Activated T-helper 1 cell treated with anti-CD3 and anti-CD28 coated beads, Interleukin-12 subunit alpha, Interleukin-12 subunit beta, Interleukin-2, Interleukin-4 antibody, amounts not matched to agents 30 ng/mL and 10 ng/mL and 1 ng/mL, durations not matched to agents 14 hours and 24 hours and 36 hours (primary cell): ENCODE results near the gene ESRRG. TPM values are rescaled to one million over a fixed set of nuclear protein-coding genes. Genes with fewer than 3 reads are reported as not detected.

Experiments used
- DNase-seq: peaks from one replicate; pipeline ENCODE4 v3.0.0; 2021; ENCODE audit warnings: low spot score
- H3K27ac Mint-ChIP-seq: one replicate; pipeline ENCODE4 v1.8.0; 2021; ENCODE audit warnings: mild to moderate bottlenecking, mixed read lengths
- H3K27me3 Mint-ChIP-seq: one replicate; pipeline ENCODE4 v1.8.0; 2022; ENCODE audit warnings: mild to moderate bottlenecking, moderate library complexity, mixed read lengths; ENCODE audit not compliant: insufficient read depth
- H3K36me3 Mint-ChIP-seq: one replicate; pipeline ENCODE4 v1.8.0; 2021; ENCODE audit warnings: low read depth, mixed read lengths
- H3K4me1 Mint-ChIP-seq: one replicate; pipeline ENCODE4 v1.8.0; 2021; ENCODE audit warnings: low read depth, mixed read lengths
- H3K4me3 Mint-ChIP-seq: one replicate; pipeline ENCODE4 v1.8.0; 2021; ENCODE audit warnings: mild to moderate bottlenecking, moderate library complexity, mixed read lengths
- H3K9me3 Mint-ChIP-seq: one replicate; pipeline ENCODE4 v1.8.0; 2021; ENCODE audit warnings: mixed read lengths
- intact Hi-C: fragments of 100-400 bp; cut with micrococcal nuclease; formaldehyde crosslinking; loops from one replicate; pipeline ENCODE4 v1.15.1; 2024
- total RNA-seq: library from RNA; stranded (reverse); gene quantifications from 2 replicates; pipeline ENCODE4 v1.2.3, GENCODE V29; 2022

Gene ESRRG
- total RNA-seq, 1 donor from 2014 or later = not detected

- Mint-ChIP-seq H3K27me3 (no peaks in the 10 kb centered on the region), H3K36me3 (no peaks in the 10 kb centered on the region), H3K9me3 (peaks cover 4% of the 10 kb centered on the region), H3K4me1 (no peaks in the 10 kb centered on the region), H3K27ac (no peak overlapping the region), H3K4me3 (no peak overlapping the region)
- no peak for DNase-seq
- intact Hi-C loops = no loop called here
Measured at GRCh38 chr1:216485042-216485441, 238.2 kb downstream of the ESRRG start.

GRCh38 chr1:216483672-216484401 lies 239.4 kb downstream of the ESRRG start:
- intact Hi-C loops = no loop called here
- peaks cover 4% of the 10 kb centered on the region for H3K9me3 Mint-ChIP-seq
- H3K36me3 Mint-ChIP-seq = no peaks in the 10 kb centered on the region
- H3K27me3 Mint-ChIP-seq = no peaks in the 10 kb centered on the region
- DNase-seq = no peak
- H3K27ac Mint-ChIP-seq = no peak overlapping the region
- H3K4me3 Mint-ChIP-seq = no peak overlapping the region
- H3K4me1 Mint-ChIP-seq = no peaks in the 10 kb centered on the region

GRCh38 chr1:216482620-216483019 lies 240.6 kb downstream of the ESRRG start:
- H3K27ac Mint-ChIP-seq = no peak overlapping the region
- H3K27me3 Mint-ChIP-seq = no peaks in the 10 kb centered on the region
- intact Hi-C loops = no loop called here
- no peaks in the 10 kb centered on the region for H3K36me3 Mint-ChIP-seq
- H3K9me3 Mint-ChIP-seq = peaks cover 6% of the 10 kb centered on the region
- no peak for DNase-seq
- H3K4me1 Mint-ChIP-seq = no peaks in the 10 kb centered on the region
- no peak overlapping the region for H3K4me3 Mint-ChIP-seq

DNA sequence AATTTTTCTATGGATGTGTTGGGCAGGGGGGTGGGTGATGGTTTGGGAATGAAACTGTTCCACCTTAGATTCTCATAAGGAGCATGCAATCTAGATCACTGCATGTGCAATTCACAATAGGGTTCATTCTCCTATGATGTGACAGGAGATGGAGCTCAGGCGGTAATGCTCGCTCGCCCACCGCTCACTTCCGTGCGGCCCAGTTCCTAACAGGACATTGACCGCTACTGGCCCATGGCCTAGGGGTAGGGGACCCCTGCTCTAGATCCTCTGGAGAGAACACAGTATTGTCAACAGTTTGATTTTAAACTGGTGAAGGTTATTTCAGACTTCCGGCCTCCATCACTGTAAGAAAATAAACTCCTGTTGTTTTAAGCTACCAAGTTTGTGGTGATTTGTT lies 245.0 kb downstream of the ESRRG start:
- Mint-ChIP-seq H3K4me1 (no peaks in the 10 kb centered on the region), H3K27me3 (no peaks in the 10 kb centered on the region), H3K27ac (no peak overlapping the region), H3K4me3 (no peak overlapping the region), H3K9me3 (peaks cover 7% of the 10 kb centered on the region), H3K36me3 (no peaks in the 10 kb centered on the region)
- intact Hi-C loops = no loop called here
- DNase-seq = no peak

DNA sequence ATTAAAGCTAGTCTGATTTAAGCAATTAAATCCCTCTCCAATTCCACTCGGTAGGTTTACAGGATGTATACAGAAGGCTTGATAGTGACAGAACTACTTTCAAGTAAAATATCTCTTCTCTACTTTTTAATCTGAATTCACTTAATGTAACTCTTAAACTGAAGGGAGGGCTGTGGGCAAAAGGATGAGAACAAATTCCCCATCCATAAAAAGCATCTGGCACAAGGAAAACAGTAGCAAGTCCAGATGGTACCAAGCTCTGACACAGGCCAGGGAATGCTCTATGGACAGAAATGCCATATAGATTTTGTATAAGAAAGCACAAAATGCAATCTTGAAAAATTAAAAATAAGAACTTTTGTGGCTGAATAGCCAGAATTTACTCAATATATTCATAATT lies 246.9 kb downstream of the ESRRG start:
- Mint-ChIP-seq H3K27me3 (no peaks in the 10 kb centered on the region), H3K36me3 (no peaks in the 10 kb centered on the region), H3K9me3 (peaks cover 7% of the 10 kb centered on the region), H3K27ac (no peak overlapping the region), H3K4me3 (no peak overlapping the region), H3K4me1 (no peaks in the 10 kb centered on the region)
- no peak for DNase-seq
- intact Hi-C loops = no loop called here

DNA sequence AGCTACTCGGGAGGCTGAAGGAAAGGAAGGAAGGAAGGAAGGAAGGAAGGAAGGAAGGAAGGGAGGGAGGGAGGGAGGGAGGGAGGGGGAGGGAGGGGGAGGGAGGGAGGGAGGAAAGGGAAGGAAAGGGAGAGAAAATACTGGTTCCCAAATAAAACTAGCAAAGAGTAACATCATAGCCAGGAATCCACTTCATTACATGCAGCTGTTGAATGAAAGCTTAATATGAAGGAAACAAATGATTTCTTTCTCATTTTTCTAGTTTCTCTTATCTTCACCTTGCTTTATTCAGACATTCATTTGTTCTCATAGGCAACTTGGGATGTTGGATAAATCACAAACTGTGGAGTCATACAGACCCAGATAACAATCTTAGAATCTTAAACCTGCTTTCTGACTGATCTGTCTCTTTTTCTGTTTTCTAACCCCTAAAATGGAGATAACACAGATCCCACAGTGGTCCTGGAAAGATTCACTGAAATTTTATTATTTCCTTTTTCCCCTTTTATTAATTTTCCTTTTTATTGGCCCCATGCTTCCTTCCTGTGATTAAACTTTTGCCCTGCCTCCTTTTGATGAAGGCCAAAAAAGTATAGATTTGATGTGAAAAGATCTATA lies 247.5 kb downstream of the ESRRG start:
- no peaks in the 10 kb centered on the region for H3K27me3 Mint-ChIP-seq
- H3K4me1 Mint-ChIP-seq = no peaks in the 10 kb centered on the region
- no peak overlapping the region for H3K27ac Mint-ChIP-seq
- no peaks in the 10 kb centered on the region for H3K36me3 Mint-ChIP-seq
- H3K4me3 Mint-ChIP-seq = no peak overlapping the region
- DNase-seq = no peak
- intact Hi-C loops = no loop called here
- peaks cover 7% of the 10 kb centered on the region for H3K9me3 Mint-ChIP-seq

DNA sequence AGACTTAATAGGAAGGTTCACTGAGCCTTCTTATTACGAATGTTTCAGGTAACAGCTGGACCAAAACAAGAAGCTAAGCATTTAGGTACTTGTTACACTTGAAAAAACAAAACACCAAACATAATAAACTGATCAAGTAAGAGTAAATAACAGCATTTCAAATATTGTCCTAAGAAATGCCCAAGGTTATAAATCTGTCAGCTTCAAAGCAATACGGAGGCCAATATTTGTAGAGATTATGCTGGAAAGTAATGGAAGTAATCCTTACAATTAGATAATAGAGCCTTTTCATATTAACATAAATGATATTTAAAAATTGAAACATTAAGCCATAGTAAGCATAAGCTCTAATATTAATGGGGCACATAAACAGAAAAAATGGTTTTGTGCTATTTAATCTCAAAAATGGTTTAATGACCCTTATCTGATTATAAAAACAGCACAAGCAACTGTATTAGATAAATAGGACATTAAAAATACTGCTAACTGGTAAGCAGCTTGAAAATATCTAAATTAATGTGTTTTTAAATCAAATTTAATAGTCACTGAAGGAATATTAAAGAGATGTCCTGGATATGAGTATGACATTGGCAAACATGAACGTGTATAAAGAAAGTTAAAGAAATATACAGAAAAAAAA lies 256.9 kb downstream of the ESRRG start:
- H3K4me1 Mint-ChIP-seq = no peaks in the 10 kb centered on the region
- DNase-seq = no peak
- intact Hi-C loops = no loop called here
- no peaks in the 10 kb centered on the region for H3K27me3 Mint-ChIP-seq
- H3K4me3 Mint-ChIP-seq = no peak overlapping the region
- H3K27ac Mint-ChIP-seq = no peak overlapping the region
- H3K9me3 Mint-ChIP-seq = peaks cover 2% of the 10 kb centered on the region
- no peaks in the 10 kb centered on the region for H3K36me3 Mint-ChIP-seq

- no peaks in the 10 kb centered on the region for H3K27me3 Mint-ChIP-seq
- intact Hi-C loops = no loop called here
- H3K4me1 Mint-ChIP-seq = no peaks in the 10 kb centered on the region
- no peak for DNase-seq
- H3K36me3 Mint-ChIP-seq = no peaks in the 10 kb centered on the region
- no peak overlapping the region for H3K27ac Mint-ChIP-seq
- no peak overlapping the region for H3K4me3 Mint-ChIP-seq
- peaks cover 2% of the 10 kb centered on the region for H3K9me3 Mint-ChIP-seq
Measured at GRCh38 chr1:216464489-216464888, 258.7 kb downstream of the ESRRG start.

DNA sequence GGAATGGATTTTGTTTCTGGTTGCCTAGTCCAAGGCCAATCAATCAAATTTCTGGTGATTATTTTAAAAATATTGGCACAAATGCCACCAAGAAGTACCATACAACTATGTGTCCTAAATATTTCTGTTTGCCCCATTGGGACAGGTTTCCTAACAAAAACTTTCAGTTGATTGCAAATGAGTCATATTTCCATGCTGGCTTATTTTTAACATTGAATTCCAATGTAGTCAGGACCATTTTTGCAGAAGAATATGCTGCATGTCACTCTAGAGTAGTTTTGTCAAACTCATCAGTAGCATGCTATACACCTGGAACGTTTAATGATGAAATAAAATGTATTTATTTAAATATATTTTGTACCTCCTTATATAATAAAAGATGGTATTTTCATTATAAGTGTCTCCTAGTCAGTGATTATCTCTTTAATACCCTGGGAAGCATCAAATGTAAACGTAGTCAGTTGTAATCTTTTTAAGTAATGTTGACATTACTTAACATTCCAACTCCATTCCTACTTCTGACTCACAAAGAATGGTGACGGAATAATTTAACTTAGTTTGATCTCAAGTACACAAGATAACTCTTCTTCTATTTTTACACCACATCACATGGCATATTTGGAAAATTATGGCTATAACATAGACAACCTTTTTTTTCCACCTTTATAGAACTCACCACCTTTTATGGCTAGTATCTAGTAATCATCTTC lies 261.0 kb downstream of the ESRRG start:
- peaks cover 2% of the 10 kb centered on the region for H3K9me3 Mint-ChIP-seq

DNA sequence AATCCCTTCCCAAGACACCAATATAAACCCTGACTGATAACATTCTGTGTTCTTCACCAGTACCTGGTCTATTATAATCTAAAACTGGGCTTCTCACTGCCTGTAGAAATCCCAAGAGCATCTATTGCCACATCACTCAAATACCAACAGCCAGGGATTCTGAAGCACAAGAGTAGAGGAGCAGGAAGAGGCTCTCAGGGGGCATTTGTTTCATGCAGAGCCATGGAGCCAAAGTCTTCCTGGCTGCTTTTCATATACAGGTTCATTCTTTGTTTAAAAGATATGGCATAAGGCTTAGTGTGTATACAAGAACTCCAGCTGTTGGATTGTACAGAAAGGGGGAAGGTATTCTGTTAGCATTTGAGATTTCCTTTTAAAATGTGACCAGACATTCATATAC lies 261.8 kb downstream of the ESRRG start:
- no peaks in the 10 kb centered on the region for H3K36me3 Mint-ChIP-seq
- no peaks in the 10 kb centered on the region for H3K9me3 Mint-ChIP-seq
- no peaks in the 10 kb centered on the region for H3K27me3 Mint-ChIP-seq
- no peak for DNase-seq
- intact Hi-C loops = no loop called here
- no peaks in the 10 kb centered on the region for H3K4me1 Mint-ChIP-seq
- no peak overlapping the region for H3K4me3 Mint-ChIP-seq
- no peak overlapping the region for H3K27ac Mint-ChIP-seq

More for the DNA sequence above, 261.0 kb downstream of the ESRRG start:
- DNase-seq = no peak
- intact Hi-C loops = no loop called here
- Mint-ChIP-seq H3K4me1 (no peaks in the 10 kb centered on the region), H3K4me3 (no peak overlapping the region), H3K27ac (no peak overlapping the region), H3K36me3 (no peaks in the 10 kb centered on the region), H3K27me3 (no peaks in the 10 kb centered on the region)

DNA sequence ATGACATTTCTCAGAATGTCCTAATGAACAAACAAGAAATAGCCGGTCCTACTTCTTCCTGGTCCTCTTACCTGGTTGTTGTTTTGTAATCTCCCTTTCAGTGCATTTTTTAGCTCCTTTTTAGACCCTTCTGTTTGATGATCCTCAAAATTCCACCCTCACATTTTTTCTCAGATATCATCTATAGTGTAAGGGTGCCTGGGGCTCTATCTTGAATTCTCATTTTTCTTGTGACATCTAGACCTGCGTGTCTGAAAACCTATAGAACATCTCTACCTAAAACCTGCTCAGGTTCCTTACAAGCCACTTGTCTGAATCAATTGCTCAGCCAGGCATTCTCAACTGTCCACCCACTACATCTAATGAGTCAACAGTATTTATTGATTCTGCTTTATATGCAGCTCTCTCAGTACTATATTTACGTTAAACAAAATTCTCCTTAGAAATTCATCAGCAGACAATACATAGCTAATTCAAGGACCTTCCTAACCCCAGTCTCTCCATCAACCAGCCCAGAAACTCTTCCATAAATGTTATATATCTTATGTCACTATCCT lies 263.5 kb downstream of the ESRRG start:
- intact Hi-C loops = no loop called here
- no peak overlapping the region for H3K4me3 Mint-ChIP-seq
- no peaks in the 10 kb centered on the region for H3K9me3 Mint-ChIP-seq
- no peak for DNase-seq
- no peaks in the 10 kb centered on the region for H3K27me3 Mint-ChIP-seq
- no peaks in the 10 kb centered on the region for H3K36me3 Mint-ChIP-seq
- no peak overlapping the region for H3K27ac Mint-ChIP-seq
- no peaks in the 10 kb centered on the region for H3K4me1 Mint-ChIP-seq

- DNase-seq = no peak
- peaks cover 5% of the 10 kb centered on the region for H3K9me3 Mint-ChIP-seq
- H3K36me3 Mint-ChIP-seq = no peaks in the 10 kb centered on the region
- no peak overlapping the region for H3K27ac Mint-ChIP-seq
- H3K4me3 Mint-ChIP-seq = no peak overlapping the region
- no peaks in the 10 kb centered on the region for H3K4me1 Mint-ChIP-seq
- no peaks in the 10 kb centered on the region for H3K27me3 Mint-ChIP-seq
- intact Hi-C loops = no loop called here
Measured at GRCh38 chr1:216458812-216459211, 264.4 kb downstream of the ESRRG start.

GRCh38 chr1:216457356-216457755 lies 265.9 kb downstream of the ESRRG start:
- Mint-ChIP-seq H3K4me3 (no peak overlapping the region), H3K36me3 (no peaks in the 10 kb centered on the region), H3K9me3 (peaks cover 9% of the 10 kb centered on the region), H3K4me1 (no peaks in the 10 kb centered on the region), H3K27ac (no peak overlapping the region), H3K27me3 (no peaks in the 10 kb centered on the region)
- no peak for DNase-seq
- intact Hi-C loops = no loop called here
